Measurements from ENCODE around the gene CABYR. TPM values are rescaled to one million over a fixed set of nuclear protein-coding genes. Genes with fewer than 3 reads are reported as not detected.

The CABYR gene
- total and polyA plus RNA-seq, 2 of the 8 experiments (the other 6 are each of a cell fraction or from before 2014, with no cell fraction given): 14.5 to 18.8 TPM

- Histone ChIP-seq H4K91ac (replicated peaks; ENCODE audit: insufficient read length, low read length) (no peak overlapping the region), H3K18ac (ENCODE audit: extremely low read depth, low read length) (no peak overlapping the region), H2BK120ac (replicated peaks; ENCODE audit: low read depth, low read length) (no peak overlapping the region), H3K4me3 (ENCODE audit: extremely low read depth in 1 of 4, insufficient read depth in 2 of 4, low read depth in 3 of 4, low read length in 4 of 4) (no peak overlapping the region), H2BK12ac (ENCODE audit: low read depth, low read length) (no peak overlapping the region), H3K9me3 (ENCODE audit: insufficient read depth in 2 of 2, low read depth in 1 of 2, low read length in 1 of 2) (no peaks in the 10 kb centered on the region), H2AK5ac (ENCODE audit: low read depth, low read length) (no peak overlapping the region), H4K20me1 (replicated peaks in 1 of 2; ENCODE audit: control insufficient read depth in 1 of 2, insufficient read depth in 2 of 2, low read length in 2 of 2) (peaks cover 0 to 5% of the 10 kb centered on the region in 2 experiments), H2BK5ac (ENCODE audit: low read depth, low read length) (no peak overlapping the region), H3K4ac (replicated peaks; ENCODE audit: insufficient read length, low read depth, low read length) (no peak overlapping the region), H3K79me2 (ENCODE audit: control insufficient read depth in 1 of 2, insufficient read depth in 2 of 2, low read length in 2 of 2) (no peaks in the 10 kb centered on the region), H3K23ac (ENCODE audit: insufficient read length) (no peak overlapping the region), H3K14ac (ENCODE audit: insufficient read length) (no peak overlapping the region), H3K79me1 (ENCODE audit: low read depth, low read length) (no peaks in the 10 kb centered on the region), H3K27ac (ENCODE audit: low read depth, low read length) (no peak overlapping the region), H2AFZ (ENCODE audit: low read length) (no peak overlapping the region), H3K4me1 (replicated peaks in 1 of 4; ENCODE audit: control insufficient read depth in 3 of 4, insufficient read depth in 4 of 4, low read length in 3 of 4) (no peaks in the 10 kb centered on the region; a peak in 1 of 7 replicates), H3K23me2 (ENCODE audit: low read depth, low read length) (no peaks in the 10 kb centered on the region), H4K8ac (ENCODE audit: extremely low read depth, insufficient read depth, low read length) (no peak overlapping the region), H3K56ac (replicated peaks; ENCODE audit: insufficient read length, low read depth, low read length) (no peak overlapping the region), H4K5ac (ENCODE audit: insufficient read length, low read depth, low read length) (no peak overlapping the region), H3K27me3 (replicated peaks in 1 of 4; ENCODE audit: control insufficient read depth in 3 of 4, extremely low read depth in 1 of 4, insufficient read depth in 3 of 4, low read length in 3 of 4) (no peaks in the 10 kb centered on the region), H3K36me3 (ENCODE audit: control insufficient read depth in 2 of 4, insufficient read depth in 4 of 4, low read length in 3 of 4) (peaks cover 0 to 5% (median 0%) of the 10 kb centered on the region in 4 experiments; a peak in 1 of 8 replicates), H3K4me2 (ENCODE audit: insufficient read depth in 1 of 2, low read depth in 2 of 2, low read length in 2 of 2) (no peak overlapping the region), H2BK15ac (ENCODE audit: low read length) (no peak overlapping the region), H2BK20ac (ENCODE audit: low read length) (no peak overlapping the region), H3K9ac (replicated peaks in 1 of 4; ENCODE audit: extremely low read depth in 1 of 4, low read depth in 3 of 4, low read length in 3 of 4) (no peak overlapping the region)
- DNase-seq (ENCODE audit: low read depth in 1 of 2, low spot score in 2 of 2) (no peak), FAIRE-seq (no peak)
- CTCF ChIA-PET (ENCODE audit: partially characterized antibody): interaction anchor here (1.1 to 1.3 kb wide), 2 partner anchors 20 to 292 kb away, joined by 3 read pairs; no protein-coding TSS in a partner anchor
- 99% methylated on average over 4 of the region's 4 CpGs; no CpG with 5 or more reads in 1 of the 2 experiments for WGBS, 2 experiments (ENCODE audit: extremely low coverage in 1 of 2, insufficient coverage in 1 of 2, insufficient read length in 1 of 2, insufficient replicate concordance in 2 of 2, low coverage in 1 of 2, low lambda C conversion rate in 2 of 2, missing lambda C conversion rate in 1 of 2)
- POLR2A ChIA-PET (ENCODE audit: partially characterized antibody): no interaction called here
- TF ChIP-seq EGR1 (IDR thresholded peaks at IDR 0.05; ENCODE audit: borderline replicate concordance, low read depth, low read length): no peak
- TF ChIP-seq GABPA (IDR thresholded peaks at IDR 0.05; ENCODE audit: borderline replicate concordance, insufficient read depth, low read length): no peak
- TF ChIP-seq ASH2L (IDR thresholded peaks at IDR 0.05; ENCODE audit: low read length): no peak
- TF ChIP-seq POU5F1 (IDR thresholded peaks at IDR 0.05; ENCODE audit: low read depth, low read length): no peak
- TF ChIP-seq YY1 (IDR thresholded peaks at IDR 0.05; ENCODE audit: low read depth, low read length): no peak
- TF ChIP-seq HDAC6 (IDR thresholded peaks at IDR 0.05; ENCODE audit: low read depth, low read length): no peak
- TF ChIP-seq SIX5 (IDR thresholded peaks at IDR 0.05; ENCODE audit: low read depth, low read length): no peak
- TF ChIP-seq SRF (IDR thresholded peaks at IDR 0.05; ENCODE audit: low read depth, low read length): no peak
- TF ChIP-seq TEAD4 (IDR thresholded peaks at IDR 0.05; ENCODE audit: low read depth, low read length): no peak
- no peak for TF ChIP-seq ATF2 (IDR thresholded peaks at IDR 0.05; ENCODE audit: low read length)
- no peak for TF ChIP-seq JUND (IDR thresholded peaks at IDR 0.05; ENCODE audit: low read length)
- TF ChIP-seq NRF1 (IDR thresholded peaks at IDR 0.05; ENCODE audit: low read depth, low read length): no peak
- TF ChIP-seq ATF3 (IDR thresholded peaks at IDR 0.05; ENCODE audit: insufficient read depth, low read depth, low read length): no peak
Measured at GRCh38 chr18:24196764-24197163, 57.9 kb downstream of the CABYR start.

Measured in H1 (cell line).